Measurements from ENCODE around the gene KCNJ15.

KCNJ15 gene

GRCh38 chr21:38258521-38259485, 2.0 kb downstream of the KCNJ15 start:
- no peaks in the 10 kb centered on the region for H3K36me3 ChIP-seq (ENCODE audit: insufficient read depth, low read length)
- H3K4me2 ChIP-seq (ENCODE audit: low read length): no peak overlapping the region
- peaks cover 34% of the 10 kb centered on the region for H3K4me1 ChIP-seq (ENCODE audit: control insufficient read depth, insufficient read depth, low read length)
- H3K4me3 ChIP-seq (ENCODE audit: low read length): no peak overlapping the region
- peak overlapping the region; percentile 50 for H3K9ac ChIP-seq (ENCODE audit: low read depth, low read length)
- no peaks in the 10 kb centered on the region for H3K9me3 ChIP-seq (replicated peaks; ENCODE audit: low read length)
- no peaks in the 10 kb centered on the region for H3K27me3 ChIP-seq (ENCODE audit: control insufficient read depth, insufficient read depth, low read length)

- Histone ChIP-seq H3K36me3 (ENCODE audit: insufficient read depth, low read length) (no peaks in the 10 kb centered on the region), H3K4me1 (ENCODE audit: control insufficient read depth, insufficient read depth, low read length) (peaks cover 43% of the 10 kb centered on the region), H3K4me3 (ENCODE audit: low read length) (no peak overlapping the region), H3K9ac (ENCODE audit: low read depth, low read length) (no peak overlapping the region), H3K4me2 (ENCODE audit: low read length) (no peak overlapping the region), H3K27me3 (ENCODE audit: control insufficient read depth, insufficient read depth, low read length) (no peaks in the 10 kb centered on the region), H3K9me3 (replicated peaks; ENCODE audit: low read length) (no peaks in the 10 kb centered on the region)
Observed at GRCh38 chr21:38259665-38260064, 2.9 kb downstream of the KCNJ15 start.

GRCh38 chr21:38260426-38260825, 3.6 kb downstream of the KCNJ15 start:
- peaks cover 44% of the 10 kb centered on the region for H3K4me1 ChIP-seq (ENCODE audit: control insufficient read depth, insufficient read depth, low read length)

GRCh38 chr21:38261851-38262250, 5.1 kb downstream of the KCNJ15 start:
- H3K4me3 ChIP-seq (ENCODE audit: low read length): no peak overlapping the region
- H3K9ac ChIP-seq (ENCODE audit: low read depth, low read length): peak overlapping the region; percentile 49
- no peaks in the 10 kb centered on the region for H3K27me3 ChIP-seq (ENCODE audit: control insufficient read depth, insufficient read depth, low read length)
- H3K36me3 ChIP-seq (ENCODE audit: insufficient read depth, low read length): no peaks in the 10 kb centered on the region
- H3K4me1 ChIP-seq (ENCODE audit: control insufficient read depth, insufficient read depth, low read length): peaks cover 52% of the 10 kb centered on the region
- H3K9me3 ChIP-seq (replicated peaks; ENCODE audit: low read length): no peaks in the 10 kb centered on the region
- H3K4me2 ChIP-seq (ENCODE audit: low read length): peak overlapping the region; percentile 7

More at GRCh38 chr21:38260426-38260825, 3.6 kb downstream of the KCNJ15 start:
- no peak overlapping the region for H3K9ac ChIP-seq (ENCODE audit: low read depth, low read length)
- no peaks in the 10 kb centered on the region for H3K36me3 ChIP-seq (ENCODE audit: insufficient read depth, low read length)
- no peaks in the 10 kb centered on the region for H3K9me3 ChIP-seq (replicated peaks; ENCODE audit: low read length)
- no peak overlapping the region for H3K4me3 ChIP-seq (ENCODE audit: low read length)
- H3K4me2 ChIP-seq (ENCODE audit: low read length): no peak overlapping the region
- no peaks in the 10 kb centered on the region for H3K27me3 ChIP-seq (ENCODE audit: control insufficient read depth, insufficient read depth, low read length)

GRCh38 chr21:38263493-38263892, 6.7 kb downstream of the KCNJ15 start:
- H3K9ac ChIP-seq (ENCODE audit: low read depth, low read length): peak overlapping the region; percentile 66
- H3K27me3 ChIP-seq (ENCODE audit: control insufficient read depth, insufficient read depth, low read length): no peaks in the 10 kb centered on the region
- no peak overlapping the region for H3K4me3 ChIP-seq (ENCODE audit: low read length)
- no peaks in the 10 kb centered on the region for H3K36me3 ChIP-seq (ENCODE audit: insufficient read depth, low read length)
- H3K4me1 ChIP-seq (ENCODE audit: control insufficient read depth, insufficient read depth, low read length): peaks cover 69% of the 10 kb centered on the region
- H3K4me2 ChIP-seq (ENCODE audit: low read length): no peak overlapping the region
- H3K9me3 ChIP-seq (replicated peaks; ENCODE audit: low read length): no peaks in the 10 kb centered on the region

GRCh38 chr21:38264571-38264970, 7.8 kb downstream of the KCNJ15 start:
- no peaks in the 10 kb centered on the region for H3K9me3 ChIP-seq (replicated peaks; ENCODE audit: low read length)
- peak overlapping the region; percentile 66 for H3K9ac ChIP-seq (ENCODE audit: low read depth, low read length)
- no peaks in the 10 kb centered on the region for H3K36me3 ChIP-seq (ENCODE audit: insufficient read depth, low read length)
- no peaks in the 10 kb centered on the region for H3K27me3 ChIP-seq (ENCODE audit: control insufficient read depth, insufficient read depth, low read length)
- H3K4me3 ChIP-seq (ENCODE audit: low read length): no peak overlapping the region
- H3K4me2 ChIP-seq (ENCODE audit: low read length): no peak overlapping the region
- peaks cover 73% of the 10 kb centered on the region for H3K4me1 ChIP-seq (ENCODE audit: control insufficient read depth, insufficient read depth, low read length)

- no peaks in the 10 kb centered on the region for H3K27me3 ChIP-seq (ENCODE audit: control insufficient read depth, insufficient read depth, low read length)
- no peak overlapping the region for H3K4me2 ChIP-seq (ENCODE audit: low read length)
- peaks cover 78% of the 10 kb centered on the region for H3K4me1 ChIP-seq (ENCODE audit: control insufficient read depth, insufficient read depth, low read length)
- no peak overlapping the region for H3K9ac ChIP-seq (ENCODE audit: low read depth, low read length)
- H3K4me3 ChIP-seq (ENCODE audit: low read length): no peak overlapping the region
- H3K36me3 ChIP-seq (ENCODE audit: insufficient read depth, low read length): no peaks in the 10 kb centered on the region
- H3K9me3 ChIP-seq (replicated peaks; ENCODE audit: low read length): no peaks in the 10 kb centered on the region
Observed at GRCh38 chr21:38265166-38265565, 8.4 kb downstream of the KCNJ15 start.

- Histone ChIP-seq H3K4me2 (ENCODE audit: low read length) (peak overlapping the region; percentile 33), H3K4me1 (ENCODE audit: control insufficient read depth, insufficient read depth, low read length) (peaks cover 72% of the 10 kb centered on the region), H3K9me3 (replicated peaks; ENCODE audit: low read length) (no peaks in the 10 kb centered on the region), H3K27me3 (ENCODE audit: control insufficient read depth, insufficient read depth, low read length) (no peaks in the 10 kb centered on the region), H3K9ac (ENCODE audit: low read depth, low read length) (peak overlapping the region; percentile 69), H3K4me3 (ENCODE audit: low read length) (peak overlapping the region; percentile 30), H3K36me3 (ENCODE audit: insufficient read depth, low read length) (no peaks in the 10 kb centered on the region)
Observed at GRCh38 chr21:38266732-38267131, 9.9 kb downstream of the KCNJ15 start.

- Histone ChIP-seq H3K36me3 (ENCODE audit: insufficient read depth, low read length) (no peaks in the 10 kb centered on the region), H3K9me3 (replicated peaks; ENCODE audit: low read length) (no peaks in the 10 kb centered on the region), H3K4me3 (ENCODE audit: low read length) (peak overlapping the region; percentile 30), H3K4me1 (ENCODE audit: control insufficient read depth, insufficient read depth, low read length) (peaks cover 69% of the 10 kb centered on the region), H3K27me3 (ENCODE audit: control insufficient read depth, insufficient read depth, low read length) (no peaks in the 10 kb centered on the region), H3K9ac (ENCODE audit: low read depth, low read length) (peak overlapping the region; percentile 69), H3K4me2 (ENCODE audit: low read length) (peak overlapping the region; percentile 33)
Observed at GRCh38 chr21:38267136-38267755, 10.5 kb downstream of the KCNJ15 start.

- Histone ChIP-seq H3K9me3 (replicated peaks; ENCODE audit: low read length) (no peaks in the 10 kb centered on the region), H3K27me3 (ENCODE audit: control insufficient read depth, insufficient read depth, low read length) (no peaks in the 10 kb centered on the region), H3K4me2 (ENCODE audit: low read length) (no peak overlapping the region), H3K36me3 (ENCODE audit: insufficient read depth, low read length) (no peaks in the 10 kb centered on the region), H3K4me3 (ENCODE audit: low read length) (no peak overlapping the region), H3K4me1 (ENCODE audit: control insufficient read depth, insufficient read depth, low read length) (peaks cover 61% of the 10 kb centered on the region), H3K9ac (ENCODE audit: low read depth, low read length) (peak overlapping the region; percentile 69)
Observed at GRCh38 chr21:38267991-38268863, 11.4 kb downstream of the KCNJ15 start.

All from skeletal muscle satellite cell (primary cell).